Karpas-422 (cell line): Measurements from ENCODE around the gene GRIN2B. TPM values are rescaled to one million over a fixed set of nuclear protein-coding genes. Genes with fewer than 3 reads are reported as not detected.

Experiments used
- DNase-seq: peaks from one replicate; pipeline ENCODE4 v3.0.0-alpha.2; 2015
- H2AFZ ChIP-seq: fragments of 200-600 bp; sonication (generic); 2 replicates; pipeline ENCODE4 v1.6.1; 2014; ENCODE audit warnings: antibody characterized with exemption, low read length, mixed read lengths
- H3K27ac ChIP-seq: fragments of 200-600 bp; sonication (generic); 2 replicates; pipeline ENCODE4 v1.5.1; 2014; ENCODE audit warnings: mild to moderate bottlenecking, low read length, moderate library complexity
- H3K27me3 ChIP-seq: fragments of 200-600 bp; sonication (generic); 2 replicates; pipeline ENCODE4 v1.6.1; 2014; ENCODE audit warnings: low read length, mixed read lengths
- H3K36me3 ChIP-seq: fragments of 200-600 bp; sonication (generic); 2 replicates; pipeline ENCODE4 v1.6.1; 2014; ENCODE audit warnings: low read length, mixed read lengths; ENCODE audit not compliant: insufficient read depth
- H3K4me1 ChIP-seq: fragments of 200-600 bp; sonication (generic); 2 replicates; pipeline ENCODE4 v1.6.1; 2014; ENCODE audit warnings: mild to moderate bottlenecking, low read length, mixed read lengths
- H3K4me2 ChIP-seq: fragments of 200-600 bp; sonication (generic); 2 replicates; pipeline ENCODE4 v1.6.1; 2014; ENCODE audit warnings: low read length, low read depth, mild to moderate bottlenecking; ENCODE audit not compliant: poor library complexity, severe bottlenecking
- H3K4me3 ChIP-seq: fragments of 200-600 bp; sonication (generic); 2 replicates; pipeline ENCODE4 v1.5.1; 2014; ENCODE audit warnings: mild to moderate bottlenecking, antibody characterized with exemption, low read length, mixed read lengths
- H3K79me2 ChIP-seq: fragments of 200-600 bp; sonication (generic); 2 replicates; pipeline ENCODE4 v1.6.1; 2014; ENCODE audit warnings: mild to moderate bottlenecking, low read length, mixed read lengths
- H3K9ac ChIP-seq: fragments of 200-600 bp; sonication (generic); 2 replicates; pipeline ENCODE4 v1.6.0; 2014; ENCODE audit warnings: low read length
- H3K9me2 ChIP-seq: fragments of 200-600 bp; sonication (generic), shearing (Covaris generic); replicated peaks from 2 replicates; pipeline ENCODE4 v1.6.0; 2014; ENCODE audit warnings: mild to moderate bottlenecking, low read length, moderate library complexity; ENCODE audit not compliant: insufficient read depth
- H3K9me3 ChIP-seq: fragments of 300-700, 200-600 bp; sonication (generic); 2 replicates; pipeline ENCODE4 v1.6.1; 2014; ENCODE audit warnings: low read length, mixed read lengths
- H4K20me1 ChIP-seq: fragments of 200-600 bp; sonication (generic); 2 replicates; pipeline ENCODE4 v1.6.1; 2014; ENCODE audit warnings: mild to moderate bottlenecking, antibody characterized with exemption, low read length, low read depth; ENCODE audit not compliant: insufficient read depth
- total RNA-seq: library from RNA; depleted of rRNA; stranded (reverse); fragments of >200 nt; shearing (Covaris generic); gene quantifications from 2 replicates; pipeline ENCODE4 v1.2.3, GENCODE V29; 2014; ENCODE audit warnings: low replicate concordance

Gene GRIN2B
- total RNA-seq, 1 experiment from 2014 or later, result 2.0 TPM

DNA sequence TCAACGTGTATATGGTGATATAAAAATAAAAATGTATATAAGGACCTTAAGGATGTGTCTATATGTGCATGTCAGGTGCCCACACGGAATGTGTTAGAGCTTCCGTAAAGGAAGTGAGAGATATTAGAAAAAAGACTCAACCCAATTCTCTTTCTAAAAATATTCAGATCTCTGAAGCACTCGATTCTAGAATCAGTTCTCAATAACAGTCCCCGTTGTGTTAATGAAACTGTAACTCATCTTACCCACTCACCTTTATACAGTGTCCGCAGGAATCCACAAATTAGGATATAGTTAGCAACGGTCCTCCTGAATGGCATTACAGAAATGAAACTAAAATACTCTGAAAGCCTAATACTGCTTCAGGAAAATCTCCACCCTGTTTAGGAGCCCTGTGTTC, 29.3 kb downstream of the GRIN2B start:
- H3K27me3 ChIP-seq, result no peaks in the 10 kb centered on the region
- H3K4me1 ChIP-seq, result no peaks in the 10 kb centered on the region; the same call in 1 of the 2 replicates
- no peak overlapping the region for H3K9ac ChIP-seq
- H2AFZ ChIP-seq, result no peak overlapping the region
- H3K36me3 ChIP-seq, result no peaks in the 10 kb centered on the region
- no peaks in the 10 kb centered on the region for H3K9me3 ChIP-seq
- H3K79me2 ChIP-seq, result no peaks in the 10 kb centered on the region
- no peak for DNase-seq
- H3K27ac ChIP-seq, result no peak overlapping the region
- H3K4me3 ChIP-seq, result no peak overlapping the region
- H3K4me2 ChIP-seq, result no peak overlapping the region
- H4K20me1 ChIP-seq, result no peaks in the 10 kb centered on the region
- H3K9me2 ChIP-seq, result no peaks in the 10 kb centered on the region

DNA sequence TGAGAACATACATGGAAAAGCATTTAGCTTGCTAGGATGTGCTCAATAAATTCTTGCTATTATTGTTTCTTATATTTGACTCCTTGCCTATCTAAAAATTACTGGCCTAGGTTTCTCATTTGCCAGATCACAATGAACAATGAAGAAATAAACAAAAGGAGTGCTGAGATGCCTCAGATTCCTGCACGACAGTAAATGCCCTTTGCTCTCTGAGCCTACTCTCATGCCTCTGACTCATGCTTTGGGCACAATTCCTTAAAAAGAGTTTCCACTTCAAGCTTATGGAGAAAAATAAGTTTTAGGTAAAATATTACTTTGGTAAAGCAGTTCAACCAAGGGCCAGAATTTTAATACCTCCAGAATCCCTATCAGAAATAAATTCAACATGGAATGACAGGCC, 30.9 kb downstream of the GRIN2B start:
- H3K4me2 ChIP-seq, result no peak overlapping the region

DNA sequence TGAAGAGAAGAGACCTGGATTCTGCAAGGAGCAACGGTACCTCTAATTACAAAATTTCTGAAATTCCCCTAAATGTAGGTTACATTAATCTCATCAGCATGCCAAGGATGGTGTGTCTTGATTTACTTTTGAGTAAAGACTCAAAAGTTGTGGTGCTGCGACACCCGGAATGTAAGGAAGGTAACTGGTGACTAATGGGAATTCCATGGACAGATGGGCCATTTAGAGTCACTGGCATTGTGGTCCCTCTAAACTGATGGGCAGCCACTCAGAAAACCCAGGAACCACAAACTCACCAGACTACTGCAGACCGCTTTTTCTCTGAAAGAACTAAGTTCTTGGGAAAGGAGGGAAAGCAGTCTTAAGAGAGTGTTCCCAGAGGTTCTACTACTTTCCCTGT, 32.8 kb downstream of the GRIN2B start:
- H3K4me2 ChIP-seq, result no peak overlapping the region
- H3K79me2 ChIP-seq, result no peaks in the 10 kb centered on the region
- no peaks in the 10 kb centered on the region for H3K36me3 ChIP-seq
- no peak overlapping the region for H3K4me3 ChIP-seq
- no peak for DNase-seq
- no peaks in the 10 kb centered on the region for H3K4me1 ChIP-seq
- H4K20me1 ChIP-seq, result no peaks in the 10 kb centered on the region
- no peak overlapping the region for H3K27ac ChIP-seq
- no peak overlapping the region for H2AFZ ChIP-seq
- H3K9ac ChIP-seq, result no peak overlapping the region
- H3K9me3 ChIP-seq, result no peaks in the 10 kb centered on the region
- no peaks in the 10 kb centered on the region for H3K9me2 ChIP-seq
- H3K27me3 ChIP-seq, result no peaks in the 10 kb centered on the region

More for the DNA sequence above, 30.9 kb downstream of the GRIN2B start:
- no peaks in the 10 kb centered on the region for H3K4me1 ChIP-seq
- H4K20me1 ChIP-seq, result no peaks in the 10 kb centered on the region
- H3K9me3 ChIP-seq, result no peaks in the 10 kb centered on the region
- DNase-seq, result no peak
- H3K27ac ChIP-seq, result no peak overlapping the region
- H3K79me2 ChIP-seq, result no peaks in the 10 kb centered on the region
- H3K27me3 ChIP-seq, result no peaks in the 10 kb centered on the region
- no peak overlapping the region for H3K4me3 ChIP-seq
- no peaks in the 10 kb centered on the region for H3K9me2 ChIP-seq
- no peaks in the 10 kb centered on the region for H3K36me3 ChIP-seq
- H3K9ac ChIP-seq, result no peak overlapping the region
- no peak overlapping the region for H2AFZ ChIP-seq

DNA sequence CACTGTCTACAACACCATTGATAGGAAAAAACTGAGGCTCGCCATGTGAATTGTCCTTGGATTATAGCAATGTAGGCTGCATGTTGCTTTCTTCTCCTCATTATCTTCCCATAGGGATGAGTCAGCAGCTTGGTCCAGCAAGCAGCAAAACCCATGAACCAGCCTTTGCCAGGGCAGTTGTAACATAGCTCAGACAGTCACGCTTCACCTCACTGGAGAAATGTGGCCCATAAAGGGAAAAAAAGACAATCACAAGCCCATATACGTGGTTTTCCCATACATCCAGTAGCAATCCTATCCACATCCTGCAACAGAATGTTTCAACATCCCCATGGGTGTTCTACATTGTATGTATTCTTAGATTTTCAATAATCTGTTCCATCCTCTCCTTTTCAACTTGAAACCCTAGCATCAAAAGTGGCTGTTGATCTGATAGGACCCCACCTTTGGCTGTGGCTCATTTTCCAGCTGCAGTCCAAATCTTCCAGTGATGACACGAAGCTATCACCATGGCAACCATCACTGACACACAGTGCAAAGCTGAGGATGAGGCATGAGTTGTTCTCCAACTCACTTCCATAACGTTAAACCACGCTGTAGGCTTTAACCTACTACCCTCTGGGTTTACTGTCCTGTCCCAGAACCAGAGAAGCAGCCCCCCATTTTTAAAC, 34.0 kb downstream of the GRIN2B start:
- no peak overlapping the region for H3K4me3 ChIP-seq
- no peaks in the 10 kb centered on the region for H3K27me3 ChIP-seq
- no peak overlapping the region for H3K9ac ChIP-seq
- no peak overlapping the region for H3K27ac ChIP-seq
- no peaks in the 10 kb centered on the region for H4K20me1 ChIP-seq
- H3K9me3 ChIP-seq, result no peaks in the 10 kb centered on the region
- no peaks in the 10 kb centered on the region for H3K79me2 ChIP-seq
- no peak for DNase-seq
- H3K9me2 ChIP-seq, result no peaks in the 10 kb centered on the region
- H2AFZ ChIP-seq, result no peak overlapping the region
- H3K4me2 ChIP-seq, result no peak overlapping the region
- H3K4me1 ChIP-seq, result no peaks in the 10 kb centered on the region
- no peaks in the 10 kb centered on the region for H3K36me3 ChIP-seq

DNA sequence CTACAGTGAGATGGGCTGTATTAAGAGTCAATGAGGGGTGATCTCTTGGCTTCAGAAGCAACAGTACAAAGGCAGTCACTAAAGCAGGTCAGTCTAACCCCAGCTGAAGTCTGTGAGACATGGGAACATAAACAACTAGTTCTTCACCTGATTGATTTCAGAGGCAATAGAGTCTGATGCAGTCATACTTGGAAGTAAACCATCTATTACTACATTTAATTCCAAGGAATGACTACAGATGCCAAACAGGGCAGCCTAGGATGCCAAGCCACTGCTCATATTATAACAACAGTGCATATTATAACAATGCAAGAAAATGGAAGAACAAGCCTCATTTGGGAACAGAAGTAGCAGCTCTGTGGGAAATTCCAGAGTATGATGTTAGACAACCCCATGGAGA, 35.8 kb downstream of the GRIN2B start:
- H2AFZ ChIP-seq, result no peak overlapping the region
- H3K27ac ChIP-seq, result no peak overlapping the region
- H3K4me3 ChIP-seq, result no peak overlapping the region
- no peak overlapping the region for H3K9ac ChIP-seq
- no peaks in the 10 kb centered on the region for H3K27me3 ChIP-seq
- H3K4me1 ChIP-seq, result no peaks in the 10 kb centered on the region
- no peaks in the 10 kb centered on the region for H4K20me1 ChIP-seq
- DNase-seq, result no peak
- H3K9me2 ChIP-seq, result no peaks in the 10 kb centered on the region
- no peaks in the 10 kb centered on the region for H3K36me3 ChIP-seq
- no peak overlapping the region for H3K4me2 ChIP-seq
- H3K79me2 ChIP-seq, result no peaks in the 10 kb centered on the region
- H3K9me3 ChIP-seq, result no peaks in the 10 kb centered on the region

DNA sequence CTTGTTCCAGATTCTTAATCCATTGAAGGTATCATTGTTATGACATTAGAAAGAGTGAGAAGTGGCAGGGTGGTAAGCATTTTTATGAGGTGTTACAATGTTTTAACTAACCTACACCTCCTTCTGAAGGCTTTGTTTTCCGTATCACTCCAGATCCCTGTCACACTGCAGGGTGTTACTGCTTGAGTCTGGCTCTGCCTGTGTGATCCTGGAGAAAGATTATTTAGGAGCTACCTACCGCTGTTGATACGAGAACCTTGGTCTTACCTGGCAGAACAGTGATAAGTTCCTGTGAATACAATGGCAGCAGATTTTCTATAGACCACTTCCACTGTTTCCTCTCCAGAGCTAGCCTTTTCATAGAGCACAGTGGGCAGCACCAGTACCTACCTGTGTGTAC, 36.2 kb downstream of the GRIN2B start:
- no peaks in the 10 kb centered on the region for H3K36me3 ChIP-seq
- no peaks in the 10 kb centered on the region for H3K9me3 ChIP-seq
- no peak overlapping the region for H3K9ac ChIP-seq
- no peak overlapping the region for H3K4me2 ChIP-seq
- no peaks in the 10 kb centered on the region for H3K27me3 ChIP-seq
- no peak overlapping the region for H3K4me3 ChIP-seq
- no peaks in the 10 kb centered on the region for H4K20me1 ChIP-seq
- H2AFZ ChIP-seq, result no peak overlapping the region
- H3K4me1 ChIP-seq, result no peaks in the 10 kb centered on the region
- no peaks in the 10 kb centered on the region for H3K9me2 ChIP-seq
- peak; percentile 20 for DNase-seq
- no peaks in the 10 kb centered on the region for H3K79me2 ChIP-seq
- H3K27ac ChIP-seq, result no peak overlapping the region

DNA sequence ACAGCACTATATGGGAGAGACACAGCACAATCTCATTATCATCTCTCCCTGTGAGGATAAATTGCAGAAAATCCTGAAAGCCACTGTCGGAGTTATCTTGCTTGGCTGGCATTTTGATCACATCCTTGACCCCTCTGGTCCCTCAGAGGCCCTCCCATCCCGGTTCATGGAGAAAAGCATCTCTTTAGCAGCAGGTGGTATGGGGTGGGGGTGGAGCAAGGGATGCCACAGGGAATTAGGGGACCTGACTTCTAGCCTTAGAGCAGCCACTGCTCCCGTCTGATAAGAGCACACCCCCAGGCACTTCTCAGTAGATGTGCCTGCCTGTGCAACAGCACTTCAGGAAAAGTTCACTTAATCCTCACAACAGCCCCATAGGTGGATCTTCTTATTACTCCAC, 38.6 kb downstream of the GRIN2B start:
- Histone ChIP-seq H3K27me3 (no peaks in the 10 kb centered on the region), H4K20me1 (no peaks in the 10 kb centered on the region), H3K79me2 (no peaks in the 10 kb centered on the region), H3K4me3 (no peak overlapping the region), H3K36me3 (no peaks in the 10 kb centered on the region), H3K9ac (no peak overlapping the region), H3K4me2 (no peak overlapping the region), H2AFZ (no peak overlapping the region), H3K9me3 (no peaks in the 10 kb centered on the region), H3K9me2 (no peaks in the 10 kb centered on the region), H3K27ac (no peak overlapping the region), H3K4me1 (no peaks in the 10 kb centered on the region)
- no peak for DNase-seq

DNA sequence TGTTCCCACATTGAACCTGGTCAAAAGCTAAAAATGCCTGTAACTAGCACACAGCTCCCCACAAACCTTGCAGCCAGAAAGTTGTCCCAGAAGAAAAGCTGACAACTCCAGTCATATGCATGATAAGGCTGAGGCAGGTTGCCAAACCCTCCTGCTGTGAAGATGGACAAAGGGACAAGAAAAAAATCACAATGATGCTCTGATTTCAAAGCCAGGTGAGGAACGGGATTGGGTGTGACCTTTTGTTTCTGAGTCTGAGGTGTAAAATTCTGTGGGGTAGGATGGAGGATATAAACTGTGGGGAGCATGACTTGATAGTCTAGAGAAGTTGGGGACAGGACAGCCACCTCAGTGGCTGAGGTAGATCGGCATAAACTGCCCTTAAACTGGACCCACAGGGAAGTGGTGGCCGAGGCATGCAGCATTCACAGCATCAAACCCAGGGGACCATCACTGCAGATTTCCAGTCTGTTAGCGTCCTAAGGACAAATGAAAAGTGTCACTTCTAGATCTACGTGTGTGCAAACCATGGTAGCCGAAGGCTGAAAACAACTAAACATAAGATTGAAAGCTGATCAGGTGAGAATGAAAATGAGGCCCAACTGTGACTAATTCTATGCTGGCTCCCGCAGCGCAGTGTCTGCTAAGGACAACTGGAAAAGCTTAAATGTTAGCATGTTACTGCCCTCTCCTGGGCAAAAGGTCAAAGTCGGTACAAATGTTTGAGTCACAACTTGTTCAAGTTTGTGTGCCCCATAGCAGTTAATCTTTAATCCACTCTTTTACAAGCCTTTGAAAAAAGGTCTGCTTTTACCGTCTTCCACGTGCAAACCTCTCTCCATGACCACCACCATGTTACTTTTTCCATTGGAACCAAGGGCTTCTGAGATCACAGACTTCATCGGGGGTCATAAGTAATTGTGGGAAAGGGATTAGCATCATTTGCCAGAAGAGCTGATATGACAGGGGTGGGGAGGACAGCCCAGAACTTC, 39.8 kb downstream of the GRIN2B start:
- H3K27me3 ChIP-seq, result no peaks in the 10 kb centered on the region
- peak; percentile 78 for DNase-seq
- no peak overlapping the region for H3K4me2 ChIP-seq
- no peaks in the 10 kb centered on the region for H3K9me3 ChIP-seq
- H3K4me1 ChIP-seq, result no peaks in the 10 kb centered on the region
- H2AFZ ChIP-seq, result no peak overlapping the region
- no peak overlapping the region for H3K9ac ChIP-seq
- no peaks in the 10 kb centered on the region for H3K9me2 ChIP-seq
- no peak overlapping the region for H3K4me3 ChIP-seq
- H4K20me1 ChIP-seq, result no peaks in the 10 kb centered on the region
- no peaks in the 10 kb centered on the region for H3K36me3 ChIP-seq
- no peak overlapping the region for H3K27ac ChIP-seq
- no peaks in the 10 kb centered on the region for H3K79me2 ChIP-seq
